H7 (cell line): Measurements from ENCODE around the gene TCF7L2. TPM values are rescaled to one million over a fixed set of nuclear protein-coding genes. Genes with fewer than 3 reads are reported as not detected.

Experiments used
- DNase-seq: peaks from one replicate; pipeline ENCODE4 v3.0.0; 2012
- H3K27me3 ChIP-seq: 2 replicates; pipeline ENCODE4 v1.6.0; 2011; ENCODE audit warnings: mild to moderate bottlenecking, low read length; ENCODE audit not compliant: control insufficient read depth, insufficient read depth
- H3K36me3 ChIP-seq: replicated peaks from 2 replicates; pipeline ENCODE4 v1.5.1; 2011; ENCODE audit warnings: low read length; ENCODE audit not compliant: control insufficient read depth, insufficient read depth
- H3K4me3 ChIP-seq: 2 replicates; pipeline ENCODE4 v1.5.1; 2011; ENCODE audit warnings: low read depth, mild to moderate bottlenecking, control low read depth, low read length, moderate library complexity; ENCODE audit not compliant: insufficient read depth
- total RNA-seq: library from RNA; depleted of rRNA; stranded (reverse); fragments of >200 nt; shearing (Covaris generic); gene quantifications from 2 replicates; pipeline ENCODE4 v1.2.3, GENCODE V29; 2014

The TCF7L2 gene
- total RNA-seq, 1 experiment from 2014 or later, result 10.1 TPM

- no peak for DNase-seq
- Histone ChIP-seq H3K4me3 (no peak overlapping the region), H3K27me3 (no peaks in the 10 kb centered on the region), H3K36me3 (no peaks in the 10 kb centered on the region)
Measured at GRCh38 chr10:113187063-113187777, 237.2 kb downstream of the TCF7L2 start.

- H3K27me3 ChIP-seq, result no peaks in the 10 kb centered on the region
- DNase-seq, result no peak
Measured at GRCh38 chr10:113199459-113199858, 249.4 kb downstream of the TCF7L2 start.

GRCh38 chr10:113202011-113202410 lies 252.0 kb downstream of the TCF7L2 start:
- no peaks in the 10 kb centered on the region for H3K27me3 ChIP-seq
- H3K4me3 ChIP-seq, result no peak overlapping the region
- H3K36me3 ChIP-seq, result no peaks in the 10 kb centered on the region
- DNase-seq, result no peak

More at GRCh38 chr10:113199459-113199858, 249.4 kb downstream of the TCF7L2 start:
- no peak overlapping the region for H3K4me3 ChIP-seq
- H3K36me3 ChIP-seq, result no peaks in the 10 kb centered on the region

GRCh38 chr10:113207924-113208323 lies 257.9 kb downstream of the TCF7L2 start:
- no peak overlapping the region for H3K4me3 ChIP-seq
- no peak for DNase-seq

GRCh38 chr10:113213035-113213434 lies 263.0 kb downstream of the TCF7L2 start:
- H3K4me3 ChIP-seq, result no peak overlapping the region
- DNase-seq, result no peak
- H3K27me3 ChIP-seq, result no peaks in the 10 kb centered on the region
- no peaks in the 10 kb centered on the region for H3K36me3 ChIP-seq

More at GRCh38 chr10:113207924-113208323, 257.9 kb downstream of the TCF7L2 start:
- H3K36me3 ChIP-seq, result no peaks in the 10 kb centered on the region
- H3K27me3 ChIP-seq, result no peaks in the 10 kb centered on the region

GRCh38 chr10:113214331-113214730 lies 264.3 kb downstream of the TCF7L2 start:
- Histone ChIP-seq H3K27me3 (no peaks in the 10 kb centered on the region), H3K36me3 (no peaks in the 10 kb centered on the region), H3K4me3 (no peak overlapping the region)
- no peak for DNase-seq

- no peak overlapping the region for H3K4me3 ChIP-seq
- H3K27me3 ChIP-seq, result no peaks in the 10 kb centered on the region
- H3K36me3 ChIP-seq, result no peaks in the 10 kb centered on the region
- peak; percentile 50 for DNase-seq
Measured at GRCh38 chr10:113216102-113216501, 266.1 kb downstream of the TCF7L2 start.
